ENCODE measurements around the gene PAK4.

DNA sequence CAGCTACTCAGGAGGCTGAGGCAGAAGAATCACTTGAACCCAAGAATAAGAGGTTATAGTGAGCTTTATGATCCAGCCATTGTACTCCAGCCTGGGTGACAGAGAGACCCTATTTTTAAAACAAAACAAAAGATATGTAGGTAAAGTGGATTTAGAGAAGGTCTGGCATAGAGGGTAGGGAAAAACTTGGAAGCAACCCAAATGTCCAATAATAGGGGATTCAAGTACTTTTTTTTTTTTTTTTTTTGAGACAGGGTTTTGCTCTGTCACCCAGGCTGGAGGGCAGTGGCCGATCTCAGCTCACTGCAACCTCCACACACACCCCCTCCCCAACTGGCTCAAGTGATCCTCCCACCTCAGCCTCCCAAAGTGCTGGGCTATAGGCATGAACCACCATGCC, 5.8 kb upstream of the PAK4 start:
- TF ChIP-seq, protein P1, sequence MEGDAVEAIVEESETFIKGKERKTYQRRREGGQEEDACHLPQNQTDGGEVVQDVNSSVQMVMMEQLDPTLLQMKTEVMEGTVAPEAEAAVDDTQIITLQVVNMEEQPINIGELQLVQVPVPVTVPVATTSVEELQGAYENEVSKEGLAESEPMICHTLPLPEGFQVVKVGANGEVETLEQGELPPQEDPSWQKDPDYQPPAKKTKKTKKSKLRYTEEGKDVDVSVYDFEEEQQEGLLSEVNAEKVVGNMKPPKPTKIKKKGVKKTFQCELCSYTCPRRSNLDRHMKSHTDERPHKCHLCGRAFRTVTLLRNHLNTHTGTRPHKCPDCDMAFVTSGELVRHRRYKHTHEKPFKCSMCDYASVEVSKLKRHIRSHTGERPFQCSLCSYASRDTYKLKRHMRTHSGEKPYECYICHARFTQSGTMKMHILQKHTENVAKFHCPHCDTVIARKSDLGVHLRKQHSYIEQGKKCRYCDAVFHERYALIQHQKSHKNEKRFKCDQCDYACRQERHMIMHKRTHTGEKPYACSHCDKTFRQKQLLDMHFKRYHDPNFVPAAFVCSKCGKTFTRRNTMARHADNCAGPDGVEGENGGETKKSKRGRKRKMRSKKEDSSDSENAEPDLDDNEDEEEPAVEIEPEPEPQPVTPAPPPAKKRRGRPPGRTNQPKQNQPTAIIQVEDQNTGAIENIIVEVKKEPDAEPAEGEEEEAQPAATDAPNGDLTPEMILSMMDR (IDR thresholded peaks at IDR 0.05; ENCODE audit: insufficient read depth, low read length, poor library complexity, severe bottlenecking) = no peak
- TF ChIP-seq EZH2phosphoT487 (conservative IDR thresholded peaks at IDR 0.05; ENCODE audit: low read length) = no peak

All from SU-DHL-6 (cell line).